ENCODE data around the gene PHKA2.
"Not testable (repeated sequence)": the region's sequence is repeated elsewhere in the genome, so short reads cannot be mapped to it uniquely, and the experiment has no call there.

Gene PHKA2

GRCh38 chrX:19017271-19017670, 33.4 kb upstream of the PHKA2 start:
- DNase-seq (ENCODE audit: low spot score) (no peak), ATAC-seq (ENCODE audit: low read depth) (0 out of 3 replicates have a peak, but pooled peaks have one; percentile 17)
- Histone ChIP-seq H3K4me3 (ENCODE audit: severe bottlenecking) (no peak overlapping the region), H3K27me3 (ENCODE audit: insufficient read depth, poor library complexity, severe bottlenecking) (no peaks in the 10 kb centered on the region), H3K9me3 (ENCODE audit: severe bottlenecking) (no peaks in the 10 kb centered on the region), H3K4me1 (ENCODE audit: insufficient read depth, poor library complexity, severe bottlenecking) (peaks cover 4% of the 10 kb centered on the region), H3K36me3 (ENCODE audit: low read depth) (no peaks in the 10 kb centered on the region), H3K27ac (ENCODE audit: poor library complexity, severe bottlenecking) (peak overlapping the region; percentile 4)
- TF ChIP-seq, protein P1, sequence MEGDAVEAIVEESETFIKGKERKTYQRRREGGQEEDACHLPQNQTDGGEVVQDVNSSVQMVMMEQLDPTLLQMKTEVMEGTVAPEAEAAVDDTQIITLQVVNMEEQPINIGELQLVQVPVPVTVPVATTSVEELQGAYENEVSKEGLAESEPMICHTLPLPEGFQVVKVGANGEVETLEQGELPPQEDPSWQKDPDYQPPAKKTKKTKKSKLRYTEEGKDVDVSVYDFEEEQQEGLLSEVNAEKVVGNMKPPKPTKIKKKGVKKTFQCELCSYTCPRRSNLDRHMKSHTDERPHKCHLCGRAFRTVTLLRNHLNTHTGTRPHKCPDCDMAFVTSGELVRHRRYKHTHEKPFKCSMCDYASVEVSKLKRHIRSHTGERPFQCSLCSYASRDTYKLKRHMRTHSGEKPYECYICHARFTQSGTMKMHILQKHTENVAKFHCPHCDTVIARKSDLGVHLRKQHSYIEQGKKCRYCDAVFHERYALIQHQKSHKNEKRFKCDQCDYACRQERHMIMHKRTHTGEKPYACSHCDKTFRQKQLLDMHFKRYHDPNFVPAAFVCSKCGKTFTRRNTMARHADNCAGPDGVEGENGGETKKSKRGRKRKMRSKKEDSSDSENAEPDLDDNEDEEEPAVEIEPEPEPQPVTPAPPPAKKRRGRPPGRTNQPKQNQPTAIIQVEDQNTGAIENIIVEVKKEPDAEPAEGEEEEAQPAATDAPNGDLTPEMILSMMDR (IDR thresholded peaks at IDR 0.05; ENCODE audit: poor library complexity, severe bottlenecking): peak; percentile 51

DNA sequence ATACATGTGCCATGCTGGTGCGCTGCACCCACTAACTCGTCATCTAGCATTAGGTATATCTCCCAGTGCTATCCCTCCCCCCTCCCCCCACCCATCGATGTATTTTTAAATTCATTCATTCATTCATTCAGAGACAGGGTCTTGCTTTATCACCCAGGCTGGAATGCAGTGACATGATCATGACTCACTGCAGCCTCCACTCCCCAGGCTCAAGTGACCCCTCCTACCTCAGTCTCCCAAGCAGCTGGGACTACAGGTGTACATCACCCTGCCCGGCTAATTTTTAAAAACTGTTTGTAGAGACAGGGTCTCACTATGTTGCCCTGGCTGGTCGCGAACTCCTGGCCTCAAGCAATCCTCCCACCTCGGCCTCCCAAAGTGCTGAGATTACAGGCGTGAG, 32.7 kb upstream of the PHKA2 start:
- H3K4me3 ChIP-seq (ENCODE audit: severe bottlenecking); H3K9me3 ChIP-seq (ENCODE audit: severe bottlenecking); H3K4me1 ChIP-seq (ENCODE audit: insufficient read depth, poor library complexity, severe bottlenecking); H3K27me3 ChIP-seq (ENCODE audit: insufficient read depth, poor library complexity, severe bottlenecking); DNase-seq (ENCODE audit: low spot score); H3K36me3 ChIP-seq (ENCODE audit: low read depth): not testable (repeated sequence)
- H3K27ac ChIP-seq (ENCODE audit: poor library complexity, severe bottlenecking): peak overlapping the region; percentile 4
- ATAC-seq (ENCODE audit: low read depth): 0 out of 3 replicates have a peak, but pooled peaks have one; percentile 46

DNA sequence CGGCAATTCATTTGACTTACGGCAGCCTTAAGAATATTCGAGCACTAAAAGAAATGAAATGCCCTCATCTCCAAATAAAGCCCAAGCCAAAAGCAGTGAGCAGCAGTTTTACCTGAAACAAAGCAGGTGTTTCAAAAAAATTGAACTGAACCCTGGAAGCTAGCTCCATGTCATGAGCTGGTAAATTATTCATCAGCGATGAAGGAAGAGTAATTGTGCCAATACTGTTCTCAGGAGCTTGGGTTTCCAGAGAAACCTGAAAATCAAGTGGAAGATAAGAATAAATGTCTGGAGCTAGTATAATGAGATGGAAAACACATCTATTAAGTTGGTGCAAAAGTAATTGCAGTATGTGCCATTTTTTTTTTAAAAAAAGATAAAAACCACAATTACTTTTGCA, 24.0 kb upstream of the PHKA2 start:
- Histone ChIP-seq H3K4me1 (ENCODE audit: insufficient read depth, poor library complexity, severe bottlenecking) (no peaks in the 10 kb centered on the region), H3K4me3 (ENCODE audit: severe bottlenecking) (no peak overlapping the region), H3K27me3 (ENCODE audit: insufficient read depth, poor library complexity, severe bottlenecking) (no peaks in the 10 kb centered on the region), H3K36me3 (ENCODE audit: low read depth) (no peaks in the 10 kb centered on the region), H3K27ac (ENCODE audit: poor library complexity, severe bottlenecking) (no peak overlapping the region), H3K9me3 (ENCODE audit: severe bottlenecking) (no peaks in the 10 kb centered on the region)
- DNase-seq (ENCODE audit: low spot score): no peak
- no peak for ATAC-seq (ENCODE audit: low read depth)
- TF ChIP-seq, protein P1 (IDR thresholded peaks at IDR 0.05; ENCODE audit: poor library complexity, severe bottlenecking): no peak

GRCh38 chrX:19007011-19007410, 23.1 kb upstream of the PHKA2 start:
- DNase-seq (ENCODE audit: low spot score): no peak
- no peak overlapping the region for H3K27ac ChIP-seq (ENCODE audit: poor library complexity, severe bottlenecking)
- no peak overlapping the region for H3K4me3 ChIP-seq (ENCODE audit: severe bottlenecking)
- H3K4me1 ChIP-seq (ENCODE audit: insufficient read depth, poor library complexity, severe bottlenecking): no peaks in the 10 kb centered on the region
- no peaks in the 10 kb centered on the region for H3K36me3 ChIP-seq (ENCODE audit: low read depth)
- no peaks in the 10 kb centered on the region for H3K9me3 ChIP-seq (ENCODE audit: severe bottlenecking)
- no peaks in the 10 kb centered on the region for H3K27me3 ChIP-seq (ENCODE audit: insufficient read depth, poor library complexity, severe bottlenecking)
- ATAC-seq (ENCODE audit: low read depth): no peak
- TF ChIP-seq, protein P1 (IDR thresholded peaks at IDR 0.05; ENCODE audit: poor library complexity, severe bottlenecking): no peak

- DNase-seq (ENCODE audit: low spot score) (no peak), ATAC-seq (ENCODE audit: low read depth) (no peak)
- Histone ChIP-seq H3K4me3 (ENCODE audit: severe bottlenecking) (no peak overlapping the region), H3K4me1 (ENCODE audit: insufficient read depth, poor library complexity, severe bottlenecking) (no peaks in the 10 kb centered on the region), H3K36me3 (ENCODE audit: low read depth) (no peaks in the 10 kb centered on the region), H3K9me3 (ENCODE audit: severe bottlenecking) (no peaks in the 10 kb centered on the region), H3K27me3 (ENCODE audit: insufficient read depth, poor library complexity, severe bottlenecking) (no peaks in the 10 kb centered on the region), H3K27ac (ENCODE audit: poor library complexity, severe bottlenecking) (no peak overlapping the region)
- TF ChIP-seq, protein P1 (IDR thresholded peaks at IDR 0.05; ENCODE audit: poor library complexity, severe bottlenecking): peak; percentile 34
These were observed 22.0 kb upstream of the PHKA2 start for GRCh38 chrX:19005909-19006308.
